NCI-H2171 (cell line): ENCODE measurements around the gene SLFN12L.

Experiments used
- DNase-seq: peaks from one replicate; lab custom pipeline; 2025; lab: John Stamatoyannopoulos, UW

SLFN12L gene

DNA sequence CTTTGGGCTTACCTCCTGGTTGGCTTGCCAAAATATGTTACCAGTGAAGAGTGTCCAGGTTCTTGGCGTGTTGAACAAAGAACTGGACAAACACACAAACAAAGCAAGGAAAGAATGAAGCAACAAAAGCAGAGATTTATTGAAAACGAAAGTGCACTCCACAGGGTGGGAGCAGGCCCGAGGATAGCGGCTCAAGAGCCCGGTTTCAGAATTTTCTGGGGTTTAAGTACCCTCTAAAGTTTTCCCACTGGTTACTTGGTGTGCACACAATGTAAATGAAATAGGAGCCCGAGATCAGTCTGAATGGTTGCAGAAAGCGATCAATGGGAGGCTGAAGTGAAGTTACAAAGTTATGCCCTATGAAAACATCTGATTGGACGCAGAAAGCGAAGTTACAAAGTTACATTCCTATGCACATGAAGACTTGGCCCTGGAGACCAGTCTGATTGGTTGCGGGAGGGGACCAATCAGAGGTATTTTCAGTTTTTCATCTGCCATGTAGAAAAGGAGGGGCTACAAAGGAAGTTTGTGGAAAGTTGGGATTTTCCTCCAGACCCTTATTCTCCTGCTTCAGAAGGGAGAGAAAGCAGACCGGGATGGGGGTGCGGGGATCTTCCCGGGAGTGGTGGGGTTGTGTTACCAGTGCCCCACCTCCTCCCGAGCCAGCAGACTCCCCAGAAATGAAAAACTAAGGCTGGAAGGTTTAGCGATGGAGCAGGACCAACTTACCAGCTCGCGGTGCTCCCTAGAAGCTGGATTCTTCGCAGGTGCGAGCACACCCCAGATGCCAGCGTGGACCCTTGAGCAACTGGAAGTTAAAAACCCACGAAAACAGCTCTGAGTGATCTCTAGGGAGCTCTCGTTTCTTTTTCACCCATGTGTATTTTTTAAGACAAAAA, 105.1 kb downstream of the SLFN12L start, which contains the start of gene SLFN12:
Gene SLFN12 (minus strand): TSS at position 325 of the 899 bp plus-strand sequence. CDS start 9,472 bp downstream, outside the sequence.
- no peak for DNase-seq

DNA sequence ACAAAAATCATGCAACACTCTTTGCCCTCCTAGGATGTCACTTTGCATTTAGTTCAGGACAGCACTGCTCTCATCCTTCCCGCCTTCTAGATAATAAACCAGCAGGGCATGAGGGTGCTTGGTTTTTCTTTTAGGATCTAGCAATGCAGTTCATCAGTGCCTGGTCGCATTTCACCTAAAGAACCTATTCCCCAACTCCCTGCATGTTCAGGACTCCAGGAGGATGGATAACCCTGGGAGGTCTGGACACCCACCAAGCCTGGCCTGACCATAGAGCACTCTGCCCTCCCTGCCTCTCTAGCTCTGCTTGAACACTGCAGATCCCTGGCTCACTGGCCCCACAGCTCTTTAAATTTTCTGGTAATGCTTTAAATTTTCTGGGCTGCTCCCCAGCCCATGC, 107.8 kb downstream of the SLFN12L start:
- DNase-seq, result no peak

DNA sequence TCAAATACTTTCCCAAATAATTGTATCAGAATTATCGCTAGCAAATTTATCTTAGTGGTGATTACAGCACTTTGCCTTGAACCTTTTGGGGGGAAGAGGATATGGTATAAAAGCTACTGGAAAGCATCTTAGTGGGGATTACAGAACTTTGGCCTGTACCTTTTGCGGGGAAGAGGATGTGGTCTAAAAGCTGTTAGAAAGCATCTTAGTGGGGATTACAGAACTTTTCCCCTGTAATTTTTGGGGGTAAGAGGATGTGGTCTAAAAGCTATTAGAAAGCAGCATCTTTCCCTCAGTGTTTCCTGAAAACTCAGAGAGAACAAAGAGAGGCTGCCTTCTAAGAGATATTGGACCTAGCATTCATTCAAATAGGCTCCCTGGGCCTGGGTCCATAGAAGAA, 109.2 kb downstream of the SLFN12L start:
- no peak for DNase-seq

DNA sequence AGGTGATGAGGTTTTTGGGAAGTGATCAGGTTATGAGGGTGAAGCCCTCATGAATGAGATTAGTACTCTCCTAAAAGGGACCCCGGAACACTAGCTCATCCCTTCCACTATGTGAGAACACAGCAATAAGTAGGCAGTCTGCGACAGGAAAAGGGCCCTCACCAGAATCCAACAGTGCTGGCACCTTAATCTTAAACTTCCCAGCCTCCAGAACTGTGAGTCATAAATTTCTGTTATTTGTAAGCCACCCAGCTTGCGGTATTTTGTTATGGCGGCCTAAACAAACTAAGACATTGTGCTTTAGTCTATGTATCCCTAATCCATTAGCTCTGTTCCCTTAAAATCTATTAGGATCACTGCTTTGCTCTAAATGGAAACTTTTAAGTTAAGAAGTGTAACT, 113.7 kb downstream of the SLFN12L start:
- DNase-seq, result no peak
